ENCODE measurements around the gene TSPAN18.

DNA sequence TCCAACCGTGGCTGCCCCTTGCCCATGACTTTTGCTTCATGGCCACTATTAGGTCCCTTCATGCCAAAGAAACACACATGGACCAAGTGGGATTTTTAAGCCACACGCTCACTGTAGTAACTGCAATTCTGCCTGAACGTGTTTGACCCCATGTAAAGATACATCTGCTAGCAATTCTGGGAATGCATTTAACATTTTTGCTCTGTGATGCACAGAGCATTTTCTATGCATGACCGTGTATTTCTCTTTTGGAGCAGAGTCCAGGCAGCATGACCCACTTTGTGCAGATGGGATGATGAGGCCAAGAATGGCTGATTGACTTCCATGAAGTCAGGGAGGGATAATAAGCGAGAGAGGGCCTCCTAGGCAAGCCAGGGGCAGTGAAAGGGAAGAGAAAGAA, 115.5 kb downstream of the TSPAN18 start:
- no peak for TF ChIP-seq CTCF (conservative IDR thresholded peaks at IDR 0.05; ENCODE audit: low read depth, low read length)
- no peak for TF ChIP-seq EZH2 (IDR thresholded peaks at IDR 0.05; ENCODE audit: low read length, unreplicated experiment)
